CD14-positive monocyte (primary cell): Measurements from ENCODE around the gene TBCD. TPM values are rescaled to one million over a fixed set of nuclear protein-coding genes. Genes with fewer than 3 reads are reported as not detected.
A peak's percentile ranks its signal among the peaks of the same experiment; 100 is the strongest.

Experiments used
- DNase-seq, 3 donors: peaks; one replicate each; pipeline ENCODE4 v3.0.0-alpha.2; 2011 to 2022
- H2AFZ ChIP-seq: 2 replicates; pipeline ENCODE4 v1.6.0; 2012; ENCODE audit warnings: mild to moderate bottlenecking, low read depth, low read length, inconsistent platforms; ENCODE audit not compliant: insufficient read depth, poor library complexity, severe bottlenecking
- H3K27ac ChIP-seq, 2 donors: 1 replicate in 1 of 2; 2 replicates in 1 of 2; pipeline ENCODE4 v1.5.1; 2012 to 2013; ENCODE audit warnings: low read length in 2 of 2, control low read depth in 1 of 2, inconsistent platforms in 1 of 2, low read depth in 1 of 2, mild to moderate bottlenecking in 1 of 2
- H3K27me3 ChIP-seq, 2 donors: one replicate each; pipeline versions ENCODE4 v1.6.0 to v1.6.1; 2011 to 2013; ENCODE audit warnings: low read length in 2 of 2; ENCODE audit not compliant: control insufficient read depth in 2 of 2, insufficient read depth in 2 of 2
- H3K36me3 ChIP-seq, 2 donors: replicated peaks in 1 of 2; 1 replicate in 1 of 2; 2 replicates in 1 of 2; pipeline versions ENCODE4 v1.5.1 to v1.6.1; 2012 to 2013; ENCODE audit warnings: low read length in 2 of 2, control low read depth in 1 of 2, inconsistent platforms in 1 of 2, mild to moderate bottlenecking in 1 of 2; ENCODE audit not compliant: insufficient read depth in 2 of 2, control insufficient read depth in 1 of 2
- H3K4me1 ChIP-seq, 2 donors: 1 replicate in 1 of 2; 2 replicates in 1 of 2; pipeline versions ENCODE4 v1.5.1 to v1.6.1; 2012 to 2013; ENCODE audit warnings: low read length in 2 of 2, control low read depth in 1 of 2, inconsistent platforms in 1 of 2, mild to moderate bottlenecking in 1 of 2, moderate library complexity in 1 of 2; ENCODE audit not compliant: insufficient read depth in 2 of 2, control insufficient read depth in 1 of 2
- H3K4me2 ChIP-seq: replicated peaks from 2 replicates; pipeline ENCODE3; 2012; ENCODE audit warnings: low read length, moderate library complexity, mild to moderate bottlenecking; ENCODE audit not compliant: poor library complexity, severe bottlenecking; ENCODE audit errors: extremely low read depth
- H3K4me3 ChIP-seq, 3 experiments: fragments of 200-600 bp in 1 of 3; sonication (generic) in 1 of 3; replicated peaks in 1 of 3; 1 replicate in 2 of 3; 2 replicates in 1 of 3; pipeline ENCODE4 v1.5.1; 2011 to 2013; ENCODE audit warnings: low read length in 3 of 3, mild to moderate bottlenecking in 3 of 3, control low read depth in 2 of 3, low read depth in 2 of 3, inconsistent platforms in 1 of 3, moderate library complexity in 1 of 3
- H3K79me2 ChIP-seq: 2 replicates; pipeline ENCODE4 v1.6.0; 2012; ENCODE audit warnings: mild to moderate bottlenecking, control low read depth, inconsistent platforms, low read length, moderate library complexity; ENCODE audit not compliant: insufficient read depth
- H3K9ac ChIP-seq: 2 replicates; pipeline ENCODE4 v1.6.0; 2017; ENCODE audit warnings: low read length, mild to moderate bottlenecking; ENCODE audit not compliant: insufficient read depth, poor library complexity, severe bottlenecking
- H3K9me3 ChIP-seq, 2 donors: replicated peaks in 1 of 2; 1 replicate in 1 of 2; 2 replicates in 1 of 2; pipeline versions ENCODE4 v1.5.1 to v1.6.1; 2012 to 2013; ENCODE audit warnings: low read length in 2 of 2, control low read depth in 1 of 2; ENCODE audit not compliant: control insufficient read depth in 1 of 2, insufficient read depth in 1 of 2
- H4K20me1 ChIP-seq: 2 replicates; pipeline ENCODE4 v1.6.0; 2012; ENCODE audit warnings: mild to moderate bottlenecking, low read length, control low read depth, moderate library complexity; ENCODE audit not compliant: insufficient read depth
- H3K27ac Mint-ChIP-seq, 7 donors: one replicate each; pipeline ENCODE4 v1.8.0; 2020; ENCODE audit warnings: mild to moderate bottlenecking in 7 of 7, mixed read lengths in 7 of 7, moderate library complexity in 6 of 7, inconsistent platforms in 2 of 7
- H3K27me3 Mint-ChIP-seq, 3 donors: one replicate each; pipeline ENCODE4 v1.8.0; 2021 to 2022; ENCODE audit warnings: low read depth in 3 of 3, mild to moderate bottlenecking in 3 of 3, mixed read lengths in 3 of 3, moderate library complexity in 3 of 3, inconsistent platforms in 1 of 3
- H3K36me3 Mint-ChIP-seq, 2 donors: one replicate each; pipeline ENCODE4 v1.8.0; 2020; ENCODE audit warnings: mixed read lengths in 2 of 2, inconsistent platforms in 1 of 2, mild to moderate bottlenecking in 1 of 2
- H3K4me1 Mint-ChIP-seq: one replicate; pipeline ENCODE4 v1.8.0; 2020; ENCODE audit warnings: mild to moderate bottlenecking, mixed read lengths
- H3K4me3 Mint-ChIP-seq, 2 donors: one replicate each; pipeline ENCODE4 v1.8.0; 2020; ENCODE audit warnings: mild to moderate bottlenecking in 2 of 2, mixed read lengths in 2 of 2, moderate library complexity in 1 of 2
- H3K9me3 Mint-ChIP-seq, 7 donors: one replicate each; pipeline ENCODE4 v1.8.0; 2020 to 2022; ENCODE audit warnings: mixed read lengths in 7 of 7, mild to moderate bottlenecking in 6 of 7, moderate library complexity in 6 of 7, inconsistent platforms in 2 of 7
- CTCF ChIP-seq: fragments of 200-600 bp; IDR thresholded peaks from one replicate; pipeline ENCODE4 v1.8.0; 2022; ENCODE audit warnings: antibody characterized with exemption, mild to moderate bottlenecking
- WGBS: methylation state at CpG from one replicate; pipeline ENCODE4 v1.1.5; 2013; ENCODE audit warnings: missing lambda C conversion rate; ENCODE audit not compliant: insufficient coverage; 5-methylcytosine and 5-hydroxymethylcytosine counted together
- intact Hi-C, 2 donors: fragments of 100-400 bp; cut with micrococcal nuclease; formaldehyde crosslinking; loops; one replicate each; pipeline versions ENCODE4 v1.15.0 to v1.15.1; 2023
- polyA plus RNA-seq, 3 donors: library from polyadenylated mRNA; depleted of rRNA in 1 of 3; unstranded in 2 of 3; stranded (reverse) in 1 of 3; fragments of 300-500 nt in 2 of 3; fragments of >200 nt in 1 of 3; fragmentation: Illumina TruSeq in 2 of 3; gene quantifications; 1 replicate in 2 of 3; 2 replicates in 1 of 3; pipeline ENCODE4 v1.2.3, GENCODE V29; 2012 to 2021

Gene TBCD
- polyA plus RNA-seq, 3 donors, result 54.7 to 74.0 (median 66.6) TPM

GRCh38 chr17:82781894-82782274, 30.0 kb downstream of the TBCD start:
- Mint-ChIP-seq H3K27me3 (peaks cover 0 to 3% (median 2%) of the 10 kb centered on the region in 3 donors), H3K36me3 (peaks cover 23 to 33% of the 10 kb centered on the region in 2 donors), H3K4me1 (peaks cover 13% of the 10 kb centered on the region), H3K9me3 (peaks cover 0 to 4% (median 0%) of the 10 kb centered on the region in 7 donors), H3K27ac (peak overlapping the region in 2 of 7 donors; percentile 69 to 71), H3K4me3 (peak overlapping the region in 1 of 2 donors; percentile 62)
- Histone ChIP-seq H3K36me3 (peaks cover 0 to 18% of the 10 kb centered on the region in 2 donors), H3K9me3 (no peaks in the 10 kb centered on the region), H4K20me1 (no peaks in the 10 kb centered on the region), H2AFZ (no peak overlapping the region), H3K79me2 (no peaks in the 10 kb centered on the region), H3K27me3 (no peaks in the 10 kb centered on the region), H3K9ac (no peak overlapping the region), H3K4me3 (no peak overlapping the region), H3K27ac (no peak overlapping the region), H3K4me1 (peaks cover 10 to 11% of the 10 kb centered on the region in 2 donors), H3K4me2 (no peak overlapping the region)
- TF ChIP-seq CTCF, result peak; percentile 98
- WGBS, result 24% methylated on average over 8 of the region's 8 CpGs
- intact Hi-C loops, result loop anchor here in 1 of 2 donors (1.0 to 5.0 kb wide), 2 partner anchors 130 to 181 kb away; no protein-coding TSS in a partner anchor
- DNase-seq, result peak; percentile 79 to 82 (median 80)

DNA sequence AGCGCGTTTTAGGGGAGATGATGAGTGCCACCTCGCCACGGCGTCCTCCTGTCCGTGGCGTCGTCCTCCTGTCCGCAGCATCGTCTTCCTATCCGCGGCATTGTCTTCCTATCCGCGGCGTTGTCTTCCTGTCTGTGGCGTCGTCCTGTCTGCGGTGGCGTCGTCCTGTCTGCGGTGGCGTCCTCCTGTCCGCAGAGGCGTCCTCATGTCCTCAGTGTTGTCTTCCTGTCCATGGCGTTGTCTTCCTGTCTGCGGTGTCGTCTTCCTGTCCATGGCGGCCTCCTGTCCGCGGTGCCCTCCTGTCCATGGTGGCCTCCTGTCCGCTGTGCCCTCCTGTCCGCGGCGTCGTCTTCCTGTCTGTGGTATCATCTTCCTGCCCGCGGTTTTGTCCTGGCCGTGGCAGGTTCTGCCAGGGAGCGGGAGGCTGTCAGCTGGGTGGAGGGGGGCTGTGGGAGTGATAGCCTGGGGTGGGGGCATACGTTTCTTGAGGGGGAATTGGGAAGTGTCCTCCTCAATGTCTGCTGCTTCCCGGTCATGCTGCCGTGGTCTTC, 30.9 kb downstream of the TBCD start:
- Histone ChIP-seq H3K9ac (no peak overlapping the region), H3K27ac (no peak overlapping the region), H4K20me1 (no peaks in the 10 kb centered on the region), H3K4me2 (peak overlapping the region; percentile 22), H3K79me2 (no peaks in the 10 kb centered on the region), H3K36me3 (peaks cover 0 to 18% of the 10 kb centered on the region in 2 donors), H3K9me3 (no peaks in the 10 kb centered on the region), H3K4me3 (no peak overlapping the region), H2AFZ (peak overlapping the region; percentile 29), H3K27me3 (no peaks in the 10 kb centered on the region), H3K4me1 (peaks cover 10 to 11% of the 10 kb centered on the region in 2 donors)
- intact Hi-C loops, result loop anchor here in 1 of 2 donors (1.0 to 5.0 kb wide), 2 partner anchors 130 to 181 kb away; no protein-coding TSS in a partner anchor
- DNase-seq, result peak in 2 of 3 donors; percentile 7 to 24
- H3K27ac Mint-ChIP-seq, result peak overlapping the region in 5 of 7 donors; percentile 20 to 69 (median 50)
- WGBS, result 67% methylated on average over 34 of the region's 42 CpGs
- H3K9me3 Mint-ChIP-seq, result peaks cover 0 to 2% (median 0%) of the 10 kb centered on the region in 7 donors
- H3K36me3 Mint-ChIP-seq, result peaks cover 19 to 26% of the 10 kb centered on the region in 2 donors
- peaks cover 13% of the 10 kb centered on the region for H3K4me1 Mint-ChIP-seq
- peak overlapping the region; percentile 58 to 86 for H3K4me3 Mint-ChIP-seq
- TF ChIP-seq CTCF, result no peak
- H3K27me3 Mint-ChIP-seq, result peaks cover 0 to 2% (median 0%) of the 10 kb centered on the region in 3 donors
